Fibroblast of pulmonary artery (primary cell): ENCODE measurements around the gene NUCKS1.

Experiments used
- DNase-seq: peaks from one replicate; pipeline ENCODE4 v3.0.0-alpha.2; 2010; ENCODE audit warnings: low read depth
- H3K4me3 ChIP-seq: replicated peaks from 2 replicates; pipeline ENCODE4 v1.5.1; 2011; ENCODE audit warnings: low read depth, mild to moderate bottlenecking, control low read depth, low read length, moderate library complexity
- TF ChIP-seq, protein P1 (sequence below): IDR thresholded peaks from 2 replicates; pipeline ENCODE4 v1.5.1; 2011; ENCODE audit warnings: mild to moderate bottlenecking, control low read depth, low read length, inconsistent platforms; ENCODE audit errors: missing control alignments

The NUCKS1 gene

DNA sequence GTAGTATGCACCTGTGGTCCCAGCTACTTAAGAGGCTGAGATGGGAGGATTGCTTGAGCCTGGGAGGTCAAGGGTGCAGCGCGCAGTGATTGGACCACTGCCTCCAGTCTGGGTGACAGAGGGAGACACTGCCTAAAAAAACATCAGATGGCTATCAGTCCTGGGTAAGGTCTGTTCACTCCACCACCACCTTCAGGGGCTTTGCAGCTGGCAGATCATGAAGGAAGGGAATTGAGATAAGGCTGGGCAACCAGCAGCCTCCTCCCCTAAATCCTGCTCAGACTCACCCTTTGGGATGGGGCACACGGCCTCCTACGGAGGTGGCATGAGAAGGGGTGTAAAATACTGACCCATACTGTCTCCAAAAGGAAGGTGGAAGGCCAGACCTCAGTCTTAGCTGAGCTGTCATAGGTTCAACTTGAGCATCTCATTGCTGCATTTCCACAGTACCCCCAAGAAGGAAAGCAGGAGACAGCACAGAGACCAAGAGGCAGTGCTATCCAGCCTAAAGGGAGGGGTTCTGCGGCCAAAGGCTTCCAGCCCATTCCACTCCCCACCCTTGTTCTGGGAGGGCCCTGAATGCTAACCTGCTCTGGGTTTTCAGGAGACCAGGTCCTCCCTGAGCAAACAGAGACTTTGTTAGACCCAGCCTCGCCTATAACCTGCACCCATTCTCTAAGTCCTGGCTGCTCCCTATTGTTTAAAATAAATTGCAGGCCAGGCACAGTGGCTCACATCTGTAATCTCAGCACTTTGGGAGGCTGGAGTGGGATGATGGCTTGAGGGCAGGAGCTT lies 83.4 kb downstream of the NUCKS1 start:
- no peak overlapping the region for H3K4me3 ChIP-seq
- no peak for DNase-seq
- TF ChIP-seq, protein P1, sequence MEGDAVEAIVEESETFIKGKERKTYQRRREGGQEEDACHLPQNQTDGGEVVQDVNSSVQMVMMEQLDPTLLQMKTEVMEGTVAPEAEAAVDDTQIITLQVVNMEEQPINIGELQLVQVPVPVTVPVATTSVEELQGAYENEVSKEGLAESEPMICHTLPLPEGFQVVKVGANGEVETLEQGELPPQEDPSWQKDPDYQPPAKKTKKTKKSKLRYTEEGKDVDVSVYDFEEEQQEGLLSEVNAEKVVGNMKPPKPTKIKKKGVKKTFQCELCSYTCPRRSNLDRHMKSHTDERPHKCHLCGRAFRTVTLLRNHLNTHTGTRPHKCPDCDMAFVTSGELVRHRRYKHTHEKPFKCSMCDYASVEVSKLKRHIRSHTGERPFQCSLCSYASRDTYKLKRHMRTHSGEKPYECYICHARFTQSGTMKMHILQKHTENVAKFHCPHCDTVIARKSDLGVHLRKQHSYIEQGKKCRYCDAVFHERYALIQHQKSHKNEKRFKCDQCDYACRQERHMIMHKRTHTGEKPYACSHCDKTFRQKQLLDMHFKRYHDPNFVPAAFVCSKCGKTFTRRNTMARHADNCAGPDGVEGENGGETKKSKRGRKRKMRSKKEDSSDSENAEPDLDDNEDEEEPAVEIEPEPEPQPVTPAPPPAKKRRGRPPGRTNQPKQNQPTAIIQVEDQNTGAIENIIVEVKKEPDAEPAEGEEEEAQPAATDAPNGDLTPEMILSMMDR, result no peak

DNA sequence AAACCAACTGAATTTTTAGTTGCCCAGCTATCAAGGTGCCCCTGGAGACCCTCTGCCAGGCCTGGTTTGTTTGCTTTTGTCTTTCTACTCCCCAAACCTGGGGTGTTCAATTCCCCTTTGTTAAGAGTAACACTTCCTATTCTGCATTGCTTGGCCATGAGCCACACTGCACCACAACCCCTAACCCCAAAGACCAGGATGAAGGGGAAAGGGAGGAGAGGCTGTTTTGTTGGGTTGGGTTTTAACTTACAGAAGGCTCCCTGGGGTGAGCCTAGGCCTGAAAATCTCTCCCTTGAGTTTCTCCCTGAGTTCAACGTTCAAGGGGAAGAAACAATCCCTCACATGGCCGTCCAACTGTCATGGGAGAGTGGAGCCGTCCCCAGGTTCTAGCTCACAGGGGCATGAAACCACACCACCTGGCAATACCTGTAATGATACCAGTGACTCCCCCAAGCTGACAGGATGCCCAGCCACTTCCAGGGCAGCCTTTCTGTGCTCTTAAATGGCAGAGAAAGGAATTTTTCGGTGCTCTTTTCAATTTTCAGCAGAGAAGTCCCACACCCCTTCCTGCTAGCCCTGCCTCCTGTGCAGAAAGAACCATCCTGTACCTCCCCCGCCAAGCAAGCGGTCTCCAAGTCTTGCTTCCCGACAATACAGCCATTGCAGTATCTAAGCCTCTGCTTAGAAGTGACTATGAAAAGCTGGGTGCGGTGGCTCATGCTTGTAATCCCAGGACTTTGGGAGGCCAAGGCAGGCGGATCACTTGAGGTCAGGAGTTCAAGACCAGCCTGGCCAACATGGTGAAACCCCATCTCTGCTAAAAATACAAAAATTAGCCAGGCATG lies 84.6 kb downstream of the NUCKS1 start:
- no peak overlapping the region for H3K4me3 ChIP-seq
- peak; percentile 25 for DNase-seq
- TF ChIP-seq, protein P1, result no peak

DNA sequence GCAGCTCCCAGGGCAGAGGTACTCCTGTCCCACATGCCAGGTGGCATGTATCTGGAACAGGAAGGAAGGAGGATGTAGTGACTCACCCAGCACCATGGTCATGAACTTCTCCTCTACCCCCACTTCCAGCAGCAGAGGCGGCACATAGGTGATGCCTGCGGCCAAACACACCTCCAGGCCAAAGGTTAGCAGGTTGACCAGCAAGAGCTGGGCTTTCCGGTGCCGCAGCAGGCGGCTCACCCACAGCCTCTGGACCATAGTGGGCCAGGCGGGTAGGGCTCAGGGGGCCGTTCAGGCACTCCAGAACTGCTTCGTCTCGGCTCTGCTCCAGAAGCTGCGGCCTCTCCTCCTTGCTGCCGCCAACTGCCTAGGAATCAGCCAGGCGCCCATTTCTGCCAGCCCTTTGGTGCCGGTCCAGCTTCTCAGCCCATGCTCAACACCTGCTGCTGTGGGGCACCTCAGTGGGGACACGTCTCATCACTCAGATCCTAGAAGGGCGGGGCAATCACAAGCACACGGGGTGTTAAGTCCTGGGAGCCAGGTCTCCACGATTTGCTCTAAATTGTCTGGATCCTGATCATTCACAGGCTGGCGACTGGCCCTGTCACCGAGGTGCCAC lies 85.5 kb downstream of the NUCKS1 start:
- no peak overlapping the region for H3K4me3 ChIP-seq
- peak; percentile 40 for DNase-seq
- TF ChIP-seq, protein P1, result no peak

DNA sequence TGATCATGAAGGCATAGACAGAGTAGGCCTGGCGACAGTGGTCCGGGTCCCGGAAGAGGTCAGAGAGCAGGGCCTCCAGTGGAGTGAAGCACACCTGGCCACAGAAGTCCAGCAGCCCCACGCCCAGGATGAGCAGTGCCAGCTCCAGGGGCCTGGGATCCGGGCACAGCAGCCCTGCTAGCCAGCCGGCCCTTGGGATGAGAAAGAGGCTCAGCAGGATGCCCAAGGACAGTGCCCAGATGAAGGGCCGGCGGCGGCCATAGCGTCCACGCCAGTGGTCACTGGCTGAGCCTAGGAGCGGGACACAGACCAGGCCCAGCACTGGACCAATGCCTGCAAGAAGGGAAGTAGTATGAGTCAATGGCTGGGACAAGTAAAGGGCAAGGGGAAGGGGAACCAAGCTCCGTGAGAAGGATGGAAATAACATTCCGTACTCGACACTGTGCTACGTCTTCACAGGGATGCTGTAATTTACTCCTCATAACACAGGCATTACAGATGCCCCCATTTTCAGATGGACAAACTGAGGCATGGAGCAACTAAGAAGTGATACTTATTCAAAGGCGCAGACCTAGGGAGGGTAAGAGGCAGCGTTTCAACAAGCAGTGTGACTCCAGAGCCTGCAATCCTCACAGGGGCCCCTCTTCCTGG lies 86.6 kb downstream of the NUCKS1 start:
- TF ChIP-seq, protein P1, result no peak
- no peak for DNase-seq

More for the DNA sequence above, 86.6 kb downstream of the NUCKS1 start:
- no peak overlapping the region for H3K4me3 ChIP-seq
